AG09319 (cell line): ENCODE results near the gene XPC.
"Not testable (repeated sequence)": the region's sequence is repeated elsewhere in the genome, so short reads cannot be mapped to it uniquely, and the experiment has no call there.

Source experiments
- DNase-seq: peaks from one replicate; pipeline ENCODE4 v3.0.0-alpha.2; 2010; ENCODE audit warnings: low read depth; ENCODE audit errors: extremely low read depth
- CTCF ChIP-seq: IDR thresholded peaks from 2 replicates; pipeline ENCODE4 v1.5.1; 2011; ENCODE audit warnings: low read depth, mild to moderate bottlenecking, inconsistent platforms, low read length, moderate library complexity

The XPC gene

DNA sequence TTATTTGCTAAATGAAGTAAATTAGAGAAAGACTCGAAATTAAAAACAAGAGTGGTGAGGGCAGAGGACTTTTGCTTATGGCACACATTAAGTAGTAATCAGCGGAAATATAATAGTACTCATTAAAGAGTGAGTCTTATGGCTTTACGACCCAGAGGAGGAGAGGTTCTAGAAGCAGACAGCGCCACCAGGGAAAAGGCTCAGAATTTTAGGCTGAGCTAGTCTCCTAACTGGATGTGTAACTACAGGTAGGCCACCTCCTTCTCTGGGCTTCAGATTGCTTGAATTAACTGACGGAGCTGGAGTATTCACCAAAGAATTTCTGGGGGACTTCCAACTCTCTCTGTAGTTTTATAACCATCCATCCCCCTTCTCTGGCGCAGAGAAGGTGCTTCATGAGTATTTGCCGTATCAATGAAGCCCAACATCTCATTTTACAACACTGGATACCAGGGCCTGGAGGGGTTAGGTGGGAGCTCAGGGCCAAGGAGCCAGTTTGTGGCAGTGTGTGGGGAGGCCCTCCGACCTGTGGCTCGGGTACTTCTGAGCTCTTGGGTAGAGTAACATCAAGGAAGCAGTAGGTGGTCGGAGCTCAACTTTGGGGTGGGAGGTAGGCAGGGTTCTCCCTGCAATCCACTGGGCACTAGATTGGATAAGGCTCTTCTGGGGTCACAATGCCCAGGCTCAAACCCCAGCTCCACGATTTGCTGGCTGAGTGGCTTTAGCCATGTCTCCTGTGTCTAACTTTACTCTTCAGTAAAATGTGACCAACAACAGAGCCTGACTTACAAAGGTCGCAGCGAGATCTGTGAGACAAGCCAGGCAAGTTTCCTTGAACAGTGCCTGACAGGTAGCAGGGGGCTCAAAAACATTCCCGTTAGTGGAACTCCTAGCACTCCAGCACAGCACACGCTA lies 54.8 kb downstream of the XPC start:
- no peak for DNase-seq
- no peak for TF ChIP-seq CTCF

DNA sequence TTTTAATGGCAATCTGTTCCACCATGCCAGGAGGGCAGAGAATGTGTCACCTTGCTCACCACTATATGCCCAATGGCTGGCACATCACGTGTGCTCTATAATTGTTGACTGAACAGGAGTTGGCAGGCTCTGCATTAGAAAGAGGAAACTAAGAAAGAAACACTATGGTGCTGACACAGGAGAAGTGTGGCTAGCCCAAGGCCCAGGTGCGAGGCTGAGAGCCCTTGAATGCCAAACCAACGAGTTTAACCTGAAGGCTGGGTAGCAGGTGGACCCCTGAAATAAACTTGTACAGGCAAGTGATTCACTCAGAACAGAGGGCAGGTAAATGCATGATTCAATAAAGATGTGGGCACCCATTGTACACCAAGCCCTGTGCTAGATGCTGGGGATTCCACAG lies 56.1 kb downstream of the XPC start:
- no peak for DNase-seq
- TF ChIP-seq CTCF = no peak

- no peak for DNase-seq
- no peak for TF ChIP-seq CTCF
Observed at GRCh38 chr3:14121859-14122258, 56.5 kb downstream of the XPC start.

DNA sequence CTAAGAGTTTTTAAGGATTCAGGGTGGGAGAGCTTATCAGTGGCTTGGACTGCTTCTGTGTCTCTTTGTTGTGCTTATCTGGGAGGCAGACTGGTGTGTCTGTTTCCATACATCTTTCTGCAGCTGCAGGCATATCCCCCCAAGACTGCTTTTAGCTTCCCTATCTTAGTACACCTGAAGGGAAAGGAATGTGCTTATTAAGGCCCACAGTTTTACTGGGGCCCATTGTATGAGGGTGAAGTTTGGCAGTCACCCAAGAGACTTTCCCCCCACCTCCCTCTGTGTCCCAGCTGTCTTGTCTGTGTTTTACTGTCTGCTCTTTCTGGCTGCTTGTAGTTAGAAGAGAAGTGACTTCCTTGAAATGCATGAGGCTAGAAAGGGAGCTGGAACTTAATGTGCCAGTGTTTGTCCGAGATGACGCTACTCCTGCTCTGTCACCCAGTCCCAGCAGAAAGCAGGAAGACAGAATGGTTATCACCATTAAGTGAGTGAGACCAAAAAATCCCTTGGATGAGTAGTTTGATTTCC lies 57.4 kb downstream of the XPC start:
- not testable (repeated sequence) for DNase-seq

- no peak for DNase-seq
- TF ChIP-seq CTCF = no peak
Observed at GRCh38 chr3:14120111-14120920, 58.1 kb downstream of the XPC start.

DNA sequence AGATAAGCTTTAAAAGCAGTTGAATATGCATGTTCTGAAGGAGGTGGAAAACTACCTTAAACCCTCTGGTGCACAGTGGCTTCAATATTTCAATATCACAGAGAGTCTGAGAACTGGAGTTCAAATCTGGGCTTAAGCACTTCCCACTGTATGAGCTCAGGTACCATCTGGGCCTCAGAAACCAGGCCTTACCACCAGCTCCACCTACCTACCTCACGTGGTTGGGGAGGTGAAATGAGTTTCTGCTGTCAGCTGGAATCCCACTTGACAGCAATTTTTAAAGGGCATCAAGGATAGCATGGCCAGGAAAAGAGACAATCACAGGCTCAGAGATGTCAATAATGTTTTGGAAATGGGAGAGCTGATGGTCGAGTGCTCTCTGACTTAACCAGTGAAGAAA lies 58.8 kb downstream of the XPC start:
- DNase-seq = no peak
- TF ChIP-seq CTCF = no peak

DNA sequence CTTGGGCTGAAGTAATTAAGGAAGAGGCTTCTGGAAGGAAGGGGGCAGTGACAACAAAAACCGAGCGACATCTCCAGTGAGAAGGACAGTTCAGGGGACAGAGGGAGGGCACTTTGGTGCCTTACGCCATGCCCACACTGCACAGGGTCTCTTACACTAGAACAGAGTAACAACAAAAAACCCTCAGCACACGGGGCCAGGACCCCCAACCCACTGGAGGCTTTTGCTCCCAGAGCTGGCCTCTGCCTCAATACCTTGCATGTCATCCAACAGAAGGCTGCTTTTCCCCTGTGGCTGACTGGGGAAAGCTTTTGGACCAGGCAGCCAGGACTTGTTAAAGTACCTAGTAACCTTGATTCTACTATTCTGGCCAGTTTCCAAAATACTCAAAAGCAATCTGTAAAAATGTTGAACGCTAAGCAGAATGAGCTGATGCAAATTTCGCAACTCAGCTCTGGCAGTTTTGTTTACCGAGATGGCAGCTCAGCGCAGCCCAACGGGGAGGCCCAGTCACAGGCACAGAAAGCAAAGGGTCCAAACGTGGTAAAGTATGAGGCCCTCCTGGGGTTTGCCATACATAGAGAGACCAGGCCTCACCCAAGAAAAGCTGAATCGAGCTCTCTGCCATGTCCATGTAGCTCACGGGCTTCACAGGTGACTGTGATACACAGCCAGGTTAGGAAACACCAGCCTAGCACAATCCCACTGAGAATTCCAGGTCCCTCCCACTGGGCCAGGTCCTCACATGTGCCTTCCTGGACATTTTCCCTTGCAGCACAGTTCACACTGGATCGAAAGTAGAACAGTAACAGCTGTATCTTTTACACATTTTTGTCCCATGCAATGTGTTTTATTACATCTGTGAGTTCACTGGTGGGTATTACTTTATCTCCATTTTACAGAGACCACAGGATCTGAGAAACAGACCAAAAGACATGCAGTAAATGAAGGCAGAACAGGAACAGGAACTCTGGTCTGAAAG lies 59.7 kb downstream of the XPC start:
- TF ChIP-seq CTCF = no peak
- no peak for DNase-seq
